Measurements from ENCODE around the gene ZDHHC21. TPM values are rescaled to one million over a fixed set of nuclear protein-coding genes. Genes with fewer than 3 reads are reported as not detected.

Gene ZDHHC21
- total and polyA plus RNA-seq, 2 experiments from 2014 or later, result 4.0 to 13.5 TPM

DNA sequence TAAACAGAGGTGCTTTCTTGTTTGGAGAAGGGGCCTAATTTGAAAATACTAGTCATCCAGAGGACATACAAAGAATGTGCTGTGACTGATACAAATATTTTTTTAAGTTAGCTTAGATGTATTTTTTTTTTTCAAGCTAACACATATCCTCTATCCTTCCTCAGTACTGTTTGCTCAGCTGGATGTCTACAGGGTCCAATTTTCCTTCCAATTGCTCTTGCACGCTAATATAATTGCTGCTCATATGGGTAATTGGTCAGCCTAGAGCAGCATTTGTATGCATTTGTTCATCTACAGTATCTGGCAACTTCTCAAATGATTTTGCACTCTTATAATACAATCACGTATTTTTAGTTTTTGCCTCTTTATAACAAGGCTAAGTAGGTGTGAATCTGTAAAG lies 84.7 kb downstream of the ZDHHC21 start (continued):
- TF ChIP-seq, protein P1, sequence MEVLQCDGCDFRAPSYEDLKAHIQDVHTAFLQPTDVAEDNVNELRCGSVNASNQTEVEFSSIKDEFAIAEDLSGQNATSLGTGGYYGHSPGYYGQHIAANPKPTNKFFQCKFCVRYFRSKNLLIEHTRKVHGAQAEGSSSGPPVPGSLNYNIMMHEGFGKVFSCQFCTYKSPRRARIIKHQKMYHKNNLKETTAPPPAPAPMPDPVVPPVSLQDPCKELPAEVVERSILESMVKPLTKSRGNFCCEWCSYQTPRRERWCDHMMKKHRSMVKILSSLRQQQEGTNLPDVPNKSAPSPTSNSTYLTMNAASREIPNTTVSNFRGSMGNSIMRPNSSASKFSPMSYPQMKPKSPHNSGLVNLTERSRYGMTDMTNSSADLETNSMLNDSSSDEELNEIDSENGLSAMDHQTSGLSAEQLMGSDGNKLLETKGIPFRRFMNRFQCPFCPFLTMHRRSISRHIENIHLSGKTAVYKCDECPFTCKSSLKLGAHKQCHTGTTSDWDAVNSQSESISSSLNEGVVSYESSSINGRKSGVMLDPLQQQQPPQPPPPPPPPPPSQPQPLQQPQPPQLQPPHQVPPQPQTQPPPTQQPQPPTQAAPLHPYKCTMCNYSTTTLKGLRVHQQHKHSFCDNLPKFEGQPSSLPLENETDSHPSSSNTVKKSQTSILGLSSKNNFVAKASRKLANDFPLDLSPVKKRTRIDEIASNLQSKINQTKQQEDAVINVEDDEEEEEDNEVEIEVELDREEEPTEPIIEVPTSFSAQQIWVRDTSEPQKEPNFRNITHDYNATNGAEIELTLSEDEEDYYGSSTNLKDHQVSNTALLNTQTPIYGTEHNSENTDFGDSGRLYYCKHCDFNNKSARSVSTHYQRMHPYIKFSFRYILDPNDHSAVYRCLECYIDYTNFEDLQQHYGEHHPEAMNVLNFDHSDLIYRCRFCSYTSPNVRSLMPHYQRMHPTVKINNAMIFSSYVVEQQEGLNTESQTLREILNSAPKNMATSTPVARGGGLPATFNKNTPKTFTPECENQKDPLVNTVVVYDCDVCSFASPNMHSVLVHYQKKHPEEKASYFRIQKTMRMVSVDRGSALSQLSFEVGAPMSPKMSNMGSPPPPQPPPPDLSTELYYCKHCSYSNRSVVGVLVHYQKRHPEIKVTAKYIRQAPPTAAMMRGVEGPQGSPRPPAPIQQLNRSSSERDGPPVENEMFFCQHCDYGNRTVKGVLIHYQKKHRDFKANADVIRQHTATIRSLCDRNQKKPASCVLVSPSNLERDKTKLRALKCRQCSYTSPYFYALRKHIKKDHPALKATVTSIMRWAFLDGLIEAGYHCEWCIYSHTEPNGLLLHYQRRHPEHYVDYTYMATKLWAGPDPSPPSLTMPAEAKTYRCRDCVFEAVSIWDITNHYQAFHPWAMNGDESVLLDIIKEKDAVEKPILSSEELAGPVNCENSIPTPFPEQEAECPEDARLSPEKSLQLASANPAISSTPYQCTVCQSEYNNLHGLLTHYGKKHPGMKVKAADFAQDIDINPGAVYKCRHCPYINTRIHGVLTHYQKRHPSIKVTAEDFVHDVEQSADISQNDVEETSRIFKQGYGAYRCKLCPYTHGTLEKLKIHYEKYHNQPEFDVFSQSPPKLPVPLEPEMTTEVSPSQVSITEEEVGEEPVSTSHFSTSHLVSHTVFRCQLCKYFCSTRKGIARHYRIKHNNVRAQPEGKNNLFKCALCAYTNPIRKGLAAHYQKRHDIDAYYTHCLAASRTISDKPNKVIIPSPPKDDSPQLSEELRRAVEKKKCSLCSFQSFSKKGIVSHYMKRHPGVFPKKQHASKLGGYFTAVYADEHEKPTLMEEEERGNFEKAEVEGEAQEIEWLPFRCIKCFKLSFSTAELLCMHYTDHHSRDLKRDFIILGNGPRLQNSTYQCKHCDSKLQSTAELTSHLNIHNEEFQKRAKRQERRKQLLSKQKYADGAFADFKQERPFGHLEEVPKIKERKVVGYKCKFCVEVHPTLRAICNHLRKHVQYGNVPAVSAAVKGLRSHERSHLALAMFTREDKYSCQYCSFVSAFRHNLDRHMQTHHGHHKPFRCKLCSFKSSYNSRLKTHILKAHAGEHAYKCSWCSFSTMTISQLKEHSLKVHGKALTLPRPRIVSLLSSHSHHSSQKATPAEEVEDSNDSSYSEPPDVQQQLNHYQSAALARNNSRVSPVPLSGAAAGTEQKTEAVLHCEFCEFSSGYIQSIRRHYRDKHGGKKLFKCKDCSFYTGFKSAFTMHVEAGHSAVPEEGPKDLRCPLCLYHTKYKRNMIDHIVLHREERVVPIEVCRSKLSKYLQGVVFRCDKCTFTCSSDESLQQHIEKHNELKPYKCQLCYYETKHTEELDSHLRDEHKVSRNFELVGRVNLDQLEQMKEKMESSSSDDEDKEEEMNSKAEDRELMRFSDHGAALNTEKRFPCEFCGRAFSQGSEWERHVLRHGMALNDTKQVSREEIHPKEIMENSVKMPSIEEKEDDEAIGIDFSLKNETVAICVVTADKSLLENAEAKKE (CRISPR knock-in tag; IDR thresholded peaks at IDR 0.05), result no peak

GRCh38 chr9:14597171-14597799 lies 95.9 kb downstream of the ZDHHC21 start:
- ATAC-seq (no peak), DNase-seq (ENCODE audit: low spot score) (no peak)
- Histone ChIP-seq H3K9me2 (ENCODE audit: insufficient read depth) (no peaks in the 10 kb centered on the region; the same call in 1 of the 2 replicates), H3K4me3 (no peak overlapping the region), H3K36me3 (ENCODE audit: insufficient read depth) (no peaks in the 10 kb centered on the region), H3K27ac (ENCODE audit: low read depth) (no peak overlapping the region), H3F3A (replicated peaks; ENCODE audit: low read depth) (no peaks in the 10 kb centered on the region), H2AFZ (no peak overlapping the region), H4K20me1 (replicated peaks; ENCODE audit: insufficient read depth) (no peaks in the 10 kb centered on the region), H3K79me2 (replicated peaks; ENCODE audit: insufficient read depth) (no peaks in the 10 kb centered on the region), H3K4me2 (no peak overlapping the region), H3K4me1 (ENCODE audit: insufficient read depth) (no peaks in the 10 kb centered on the region), H3K27me3 (ENCODE audit: insufficient read depth) (no peaks in the 10 kb centered on the region)
- TF ChIP-seq POLR2AphosphoS5 (IDR thresholded peaks at IDR 0.05; ENCODE audit: low read depth) (no peak), CTCF (conservative IDR thresholded peaks at IDR 0.05; ENCODE audit: low read depth in 2 of 2) (no peak), CREB1 (CRISPR knock-in tag; IDR thresholded peaks at IDR 0.05; ENCODE audit: low read depth) (no peak)
- Mint-ChIP-seq H3K4me3 (no peak overlapping the region), H3K27ac (no peak overlapping the region), H3K4me1 (no peaks in the 10 kb centered on the region), H3K9me3 (peaks cover 17% of the 10 kb centered on the region), H3K27me3 (ENCODE audit: insufficient read depth, low read depth, poor library complexity) (peaks cover 9% of the 10 kb centered on the region), H3K36me3 (ENCODE audit: low read depth) (peaks cover 32% of the 10 kb centered on the region)
